T-helper 17 cell (primary cell): ENCODE results near the gene AHDC1. TPM values are rescaled to one million over a fixed set of nuclear protein-coding genes. Genes with fewer than 3 reads are reported as not detected.
"Not testable (repeated sequence)": the region's sequence is repeated elsewhere in the genome, so short reads cannot be mapped to it uniquely, and the experiment has no call there.

Experiments used
- ATAC-seq: fragments of 150-1000 bp; cut with Tn5 transposase; 2 replicates; pipeline ENCODE4 v1.10.0; 2021; ENCODE audit warnings: mild to moderate bottlenecking, moderate library complexity
- DNase-seq, 3 donors: peaks; one replicate each; pipeline versions ENCODE4 v3.0.0 to v3.0.0-alpha.2; 2020 to 2021
- H3K9me3 ChIP-seq: one replicate; pipeline ENCODE4 v1.7.0; 2013; ENCODE audit warnings: low read length, mild to moderate bottlenecking; ENCODE audit not compliant: control insufficient read depth, poor library complexity, severe bottlenecking
- H3K27ac Mint-ChIP-seq: one replicate; pipeline ENCODE4 v1.8.0; 2022; ENCODE audit warnings: mild to moderate bottlenecking, moderate library complexity, mixed read lengths
- H3K27me3 Mint-ChIP-seq: one replicate; pipeline ENCODE4 v1.8.0; 2022; ENCODE audit warnings: mixed read lengths
- H3K36me3 Mint-ChIP-seq: one replicate; pipeline ENCODE4 v1.8.0; 2022; ENCODE audit warnings: low read depth, mixed read lengths
- H3K4me1 Mint-ChIP-seq: one replicate; pipeline ENCODE4 v1.8.0; 2022; ENCODE audit warnings: mild to moderate bottlenecking, mixed read lengths
- H3K4me3 Mint-ChIP-seq: one replicate; pipeline ENCODE4 v1.8.0; 2022; ENCODE audit warnings: mild to moderate bottlenecking, moderate library complexity, mixed read lengths
- total RNA-seq, 4 donors: library from RNA in 2 of 4; stranded (reverse) in 2 of 4; gene quantifications; one replicate each; pipeline ENCODE4 v1.2.3 and lab custom pipeline; 2022 to 2026

AHDC1 gene
- total RNA-seq, 2 donors from 2014 or later: 15.9 to 18.7 TPM

GRCh38 chr1:27643600-27644368 is 39.8 kb upstream of the AHDC1 start:
- no peak overlapping the region for H3K4me3 Mint-ChIP-seq
- peak overlapping the region; percentile 16 for H3K27ac Mint-ChIP-seq
- peak; percentile 99 for ATAC-seq

GRCh38 chr1:27640514-27640913 is 36.6 kb upstream of the AHDC1 start:
- not testable (repeated sequence) for DNase-seq, H3K4me3 Mint-ChIP-seq, ATAC-seq, H3K27ac Mint-ChIP-seq, H3K36me3 Mint-ChIP-seq, H3K27me3 Mint-ChIP-seq, H3K9me3 ChIP-seq
- H3K4me1 Mint-ChIP-seq: peaks cover 33% of the 10 kb centered on the region

More at GRCh38 chr1:27643600-27644368, 39.8 kb upstream of the AHDC1 start:
- H3K9me3 ChIP-seq: no peaks in the 10 kb centered on the region
- Mint-ChIP-seq H3K36me3 (no peaks in the 10 kb centered on the region), H3K27me3 (no peaks in the 10 kb centered on the region), H3K4me1 (peaks cover 20% of the 10 kb centered on the region)
- peak; percentile 49 to 68 (median 55) for DNase-seq

DNA sequence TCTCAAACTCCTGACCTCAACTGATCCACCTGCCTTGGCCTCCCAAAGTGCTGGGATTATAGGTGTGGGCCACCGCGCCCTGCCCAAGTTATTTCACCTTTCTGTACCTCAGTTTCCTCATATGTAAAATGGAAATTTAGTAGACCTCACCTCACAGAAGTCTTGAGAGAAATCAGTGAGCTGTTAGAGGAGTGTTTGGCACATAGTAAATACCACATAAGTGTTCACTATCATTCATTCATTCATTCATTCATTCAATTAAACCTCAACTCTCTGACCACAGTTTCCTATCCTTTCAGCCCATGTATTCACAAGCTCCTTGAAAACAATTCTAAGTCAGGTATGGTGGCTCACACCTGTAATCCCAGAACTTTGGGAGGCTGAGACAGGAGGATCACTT is 34.9 kb upstream of the AHDC1 start:
- peak overlapping the region; percentile 60 for H3K27ac Mint-ChIP-seq
- H3K4me1 Mint-ChIP-seq: peaks cover 31% of the 10 kb centered on the region

DNA sequence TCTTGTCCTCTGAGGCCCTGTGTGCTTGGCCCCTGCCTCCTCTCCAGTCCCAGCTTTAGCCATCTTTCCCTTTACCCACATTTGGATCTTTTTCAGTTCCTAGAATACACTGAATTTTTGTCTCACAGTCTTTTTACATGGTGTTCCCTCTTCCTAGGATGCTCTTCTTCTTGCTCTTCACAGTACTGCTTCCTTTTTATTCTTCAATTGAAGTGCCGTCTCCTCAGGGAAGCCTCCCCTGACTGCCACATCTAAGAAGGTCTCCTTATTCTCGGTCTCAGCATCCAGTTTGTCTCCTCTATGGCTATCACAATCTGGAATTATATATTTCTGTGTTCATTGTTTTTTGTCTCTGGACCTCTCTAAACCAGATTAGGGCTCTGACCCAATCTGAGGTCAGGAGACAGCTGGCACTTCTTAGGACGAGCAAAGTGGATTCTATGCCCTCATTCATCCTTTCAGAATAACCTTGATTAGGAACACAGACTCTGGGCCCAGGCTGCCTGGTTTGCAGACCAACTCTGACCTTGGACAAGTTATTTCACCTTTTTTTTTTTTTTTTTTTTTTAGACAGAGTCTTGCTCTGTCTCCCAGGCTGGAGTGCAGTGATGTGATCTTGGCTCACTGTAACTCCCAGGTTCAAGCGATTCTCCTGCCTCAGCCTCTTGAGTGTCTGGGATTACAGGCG is 34.2 kb upstream of the AHDC1 start:
- DNase-seq: no peak
- no peaks in the 10 kb centered on the region for H3K9me3 ChIP-seq
- Mint-ChIP-seq H3K36me3 (no peaks in the 10 kb centered on the region), H3K4me3 (no peak overlapping the region), H3K27ac (peak overlapping the region; percentile 60), H3K4me1 (peaks cover 36% of the 10 kb centered on the region), H3K27me3 (no peaks in the 10 kb centered on the region)
- no peak for ATAC-seq

More for the DNA sequence above, 34.9 kb upstream of the AHDC1 start:
- ATAC-seq: no peak
- Mint-ChIP-seq H3K27me3 (no peaks in the 10 kb centered on the region), H3K4me3 (no peak overlapping the region), H3K36me3 (no peaks in the 10 kb centered on the region)
- no peak for DNase-seq
- H3K9me3 ChIP-seq: no peaks in the 10 kb centered on the region

DNA sequence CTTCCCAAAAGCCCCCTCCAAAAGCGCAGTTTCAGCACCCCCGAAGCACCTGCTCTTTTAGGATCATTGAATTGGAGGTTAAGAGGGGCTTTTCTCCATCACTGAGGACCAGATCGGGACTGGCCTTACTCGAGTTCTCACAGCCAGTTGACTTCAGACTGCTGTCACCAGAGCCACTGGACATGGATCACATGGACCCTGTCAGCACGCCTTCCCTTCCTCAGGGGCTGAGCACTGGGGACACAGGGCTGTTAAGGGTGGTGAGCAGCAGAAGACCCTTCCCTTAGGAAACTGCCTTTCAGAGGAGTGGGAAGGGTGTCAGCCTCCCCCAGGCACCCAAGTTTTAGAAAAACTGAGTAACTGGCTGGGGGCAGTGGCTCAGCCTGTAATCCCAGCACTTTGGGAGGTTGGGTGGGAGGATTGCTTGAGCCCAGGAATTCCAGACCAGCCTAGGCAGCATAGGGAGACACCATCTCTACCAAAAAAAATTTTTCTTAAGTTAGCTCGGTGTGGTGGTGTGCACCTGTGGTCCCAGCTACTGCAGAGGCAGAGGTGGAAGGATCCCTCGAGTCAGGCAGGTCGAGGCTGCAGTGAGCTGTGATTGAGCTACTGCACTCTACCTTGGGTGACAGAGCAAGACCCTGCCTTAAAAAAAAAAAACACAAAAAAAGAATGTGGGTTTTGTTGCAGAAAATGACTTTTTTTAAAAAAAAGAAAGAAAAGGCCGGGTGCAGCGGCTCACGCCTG is 31.6 kb upstream of the AHDC1 start:
- DNase-seq (no peak), ATAC-seq (no peak)
- Mint-ChIP-seq H3K4me1 (peaks cover 59% of the 10 kb centered on the region), H3K4me3 (peak overlapping the region; percentile 80), H3K36me3 (no peaks in the 10 kb centered on the region), H3K27ac (peak overlapping the region; percentile 92), H3K27me3 (no peaks in the 10 kb centered on the region)
- no peaks in the 10 kb centered on the region for H3K9me3 ChIP-seq

GRCh38 chr1:27634985-27635367 is 31.0 kb upstream of the AHDC1 start, which contains the start of gene FGR:
Gene FGR, minus strand, starts transcription at chr1:27635185. Its CDS starts 11,269 bp downstream, at chr1:27623916.
- peak within 1 kb of the TSS; percentile 85 for H3K4me3 Mint-ChIP-seq
- no peaks in the 10 kb centered on the region for H3K36me3 Mint-ChIP-seq
- peak within 1 kb of the TSS; percentile 92 for H3K27ac Mint-ChIP-seq
- H3K4me1 Mint-ChIP-seq: peaks cover 57% of the 10 kb centered on the region
- ATAC-seq: no peak
- DNase-seq: no peak
- no peaks in the 10 kb centered on the region for H3K9me3 ChIP-seq
- H3K27me3 Mint-ChIP-seq: no peaks in the 10 kb centered on the region

DNA sequence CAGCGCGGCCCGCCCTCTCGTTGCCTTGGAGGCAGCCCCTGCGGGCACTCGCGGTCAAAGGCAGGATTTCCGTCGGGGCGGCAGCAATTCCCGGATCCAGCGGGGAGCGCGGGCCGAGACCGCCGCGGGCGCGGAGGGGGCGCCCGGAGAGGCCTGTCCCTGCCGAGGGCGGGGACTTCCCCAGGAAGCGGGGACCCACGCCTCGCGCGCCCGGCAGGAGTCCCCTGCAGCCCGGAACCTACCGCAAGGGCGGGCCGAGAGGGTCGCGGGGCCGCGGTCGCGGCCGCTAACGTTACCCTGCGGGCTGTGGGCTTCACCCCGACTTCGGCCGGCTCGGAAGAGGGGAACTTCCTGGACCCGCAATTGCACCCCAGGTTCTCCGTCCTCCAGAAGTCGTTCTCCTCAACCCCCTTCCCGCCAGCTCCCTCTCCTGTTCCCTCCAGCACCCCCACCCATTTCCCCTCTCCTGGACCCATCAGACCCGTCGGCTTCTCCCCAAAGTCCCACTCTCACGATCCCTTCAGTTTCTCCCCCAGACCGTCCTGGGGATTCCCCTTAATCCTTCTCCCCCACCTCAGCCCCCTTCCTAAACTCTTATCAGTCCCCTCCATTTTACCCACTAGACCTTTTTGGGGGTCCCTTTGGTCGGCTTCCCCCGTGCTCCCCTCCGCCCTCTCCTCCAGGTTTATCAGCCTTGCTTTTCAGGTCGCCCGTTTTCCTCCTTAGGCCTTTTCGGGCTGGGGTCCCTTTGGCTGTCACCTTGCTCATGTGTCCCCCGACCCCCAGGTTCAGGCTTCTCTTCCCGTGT is 30.4 kb upstream of the AHDC1 start:
- ATAC-seq (peak; percentile 57), DNase-seq (peak; percentile 32 to 47 (median 41))
- Mint-ChIP-seq H3K4me1 (peaks cover 60% of the 10 kb centered on the region), H3K36me3 (no peaks in the 10 kb centered on the region), H3K27me3 (no peaks in the 10 kb centered on the region), H3K4me3 (peak overlapping the region; percentile 85), H3K27ac (peak overlapping the region; percentile 86)
- H3K9me3 ChIP-seq: no peaks in the 10 kb centered on the region

DNA sequence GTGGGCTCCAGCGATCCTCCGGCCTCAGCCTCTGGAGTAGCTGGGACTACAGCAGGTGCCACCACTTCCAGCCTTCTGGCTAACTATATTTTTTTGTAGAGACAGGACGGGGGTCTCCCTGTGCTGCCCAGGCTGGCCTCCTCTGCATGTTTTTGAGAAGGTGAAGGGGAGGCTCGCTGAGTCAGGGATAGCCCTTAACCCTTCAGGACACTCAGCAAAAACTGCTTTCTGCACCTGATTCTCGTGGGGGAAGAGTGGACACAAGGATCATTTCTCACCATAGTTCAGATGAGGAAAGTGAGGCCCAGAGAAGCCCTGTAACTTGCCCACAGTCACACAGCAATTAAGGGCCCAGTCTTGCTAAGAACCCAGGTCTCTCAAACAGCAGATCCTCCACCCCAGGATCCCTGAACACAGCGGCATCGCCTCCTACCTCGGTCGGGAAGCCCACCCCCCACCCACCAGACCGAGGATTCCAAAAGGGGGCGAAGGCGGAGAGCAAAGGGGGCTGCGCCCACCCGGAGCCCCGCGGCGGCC is 29.8 kb upstream of the AHDC1 start:
- no peaks in the 10 kb centered on the region for H3K9me3 ChIP-seq
- Mint-ChIP-seq H3K27me3 (no peaks in the 10 kb centered on the region), H3K4me3 (peak overlapping the region; percentile 76), H3K27ac (peak overlapping the region; percentile 82), H3K36me3 (no peaks in the 10 kb centered on the region), H3K4me1 (peaks cover 64% of the 10 kb centered on the region)
- ATAC-seq (no peak), DNase-seq (no peak)

- no peaks in the 10 kb centered on the region for H3K27me3 Mint-ChIP-seq
- no peaks in the 10 kb centered on the region for H3K36me3 Mint-ChIP-seq
- H3K27ac Mint-ChIP-seq: peak overlapping the region; percentile 82
- H3K9me3 ChIP-seq: no peaks in the 10 kb centered on the region
- H3K4me1 Mint-ChIP-seq: peaks cover 67% of the 10 kb centered on the region
- peak overlapping the region; percentile 77 for H3K4me3 Mint-ChIP-seq
- DNase-seq (no peak), ATAC-seq (no peak)
These were observed 29.3 kb upstream of the AHDC1 start for GRCh38 chr1:27633298-27633610.

GRCh38 chr1:27632387-27633297 is 28.7 kb upstream of the AHDC1 start:
- peak overlapping the region; percentile 82 for H3K27ac Mint-ChIP-seq
- DNase-seq (no peak), ATAC-seq (peak; percentile 24)
- no peaks in the 10 kb centered on the region for H3K27me3 Mint-ChIP-seq
- peaks cover 62% of the 10 kb centered on the region for H3K4me1 Mint-ChIP-seq
- H3K9me3 ChIP-seq: no peaks in the 10 kb centered on the region
- peak overlapping the region; percentile 77 for H3K4me3 Mint-ChIP-seq
- H3K36me3 Mint-ChIP-seq: no peaks in the 10 kb centered on the region

DNA sequence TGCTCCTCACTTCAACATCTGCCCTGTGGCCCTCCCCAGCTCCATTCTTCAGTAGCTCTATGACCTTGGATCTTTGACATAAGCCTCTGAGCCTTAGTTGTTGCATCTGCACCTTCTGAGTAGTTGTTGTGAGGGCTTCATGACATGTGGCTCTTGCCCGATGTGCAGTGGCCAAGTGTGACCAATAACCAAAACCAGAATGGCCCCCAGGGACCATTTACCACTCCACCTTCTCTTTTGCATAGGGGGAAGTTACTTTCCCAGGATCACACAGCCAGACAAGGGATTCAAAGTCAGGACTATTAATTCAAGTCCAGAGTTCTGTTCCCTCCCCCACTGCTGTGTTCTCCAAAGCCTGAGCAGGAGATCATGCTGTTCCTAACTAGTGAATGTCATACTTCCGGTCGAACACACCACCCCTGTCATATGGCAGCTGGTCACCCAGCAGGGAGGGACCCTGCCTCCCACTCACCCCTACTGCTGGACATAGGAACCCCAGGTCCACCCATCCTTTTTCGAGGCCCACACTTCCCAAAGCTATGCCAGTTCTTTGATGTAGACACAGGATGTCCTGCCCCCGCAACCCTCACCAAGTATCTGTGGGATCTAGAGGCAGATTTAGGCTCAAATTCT is 27.0 kb upstream of the AHDC1 start:
- H3K4me1 Mint-ChIP-seq: peaks cover 53% of the 10 kb centered on the region
- DNase-seq (no peak), ATAC-seq (peak; percentile 2)
- H3K36me3 Mint-ChIP-seq: no peaks in the 10 kb centered on the region
- H3K27me3 Mint-ChIP-seq: no peaks in the 10 kb centered on the region
- peak overlapping the region; percentile 82 for H3K27ac Mint-ChIP-seq
- H3K4me3 Mint-ChIP-seq: peak overlapping the region; percentile 56
- no peaks in the 10 kb centered on the region for H3K9me3 ChIP-seq
